ENCODE results near the gene STK32C. TPM values are rescaled to one million over a fixed set of nuclear protein-coding genes. Genes with fewer than 3 reads are reported as not detected.

STK32C gene
- total and polyA plus RNA-seq, 2 donors (not counting 1 experiment from before 2014, with no cell fraction given) = 9.9 to 16.8 TPM

GRCh38 chr10:132273304-132273944 lies 34.3 kb downstream of the STK32C start:
- DNase-seq (no peak), ATAC-seq (ENCODE audit: low read depth) (no peak)
- ChIA-PET CTCF (no interaction called here), POLR2A (no interaction called here)
- H3K4me1 ChIP-seq (ENCODE audit: control insufficient read depth in 2 of 2, insufficient read depth in 2 of 2, low read length in 2 of 2) = no peaks in the 10 kb centered on the region
- WGBS (ENCODE audit: insufficient coverage) = 83% methylated on average over 8 of the region's 8 CpGs
- H3K27me3 ChIP-seq (replicated peaks in 1 of 4; ENCODE audit: control extremely low read depth in 1 of 4, control insufficient read depth in 3 of 4, insufficient read depth in 4 of 4, low read length in 3 of 4) = no peaks in the 10 kb centered on the region
- Mint-ChIP-seq H3K4me1 (no peaks in the 10 kb centered on the region), H3K27ac (no peak overlapping the region), H3K4me3 (no peak overlapping the region), H3K9me3 (ENCODE audit: insufficient read depth) (no peaks in the 10 kb centered on the region), H3K27me3 (no peaks in the 10 kb centered on the region)
- H3K79me2 ChIP-seq (ENCODE audit: control insufficient read depth, insufficient read depth, low read length) = no peaks in the 10 kb centered on the region
- no peaks in the 10 kb centered on the region for H4K20me1 ChIP-seq (ENCODE audit: control insufficient read depth, insufficient read depth, low read length, poor library complexity, severe bottlenecking)
- no peaks in the 10 kb centered on the region for H3K9me3 ChIP-seq (ENCODE audit: control extremely low read depth in 1 of 3, control insufficient read depth in 2 of 3, insufficient read depth in 1 of 3, low read length in 2 of 3)
- intact Hi-C loops (cut with micrococcal nuclease) = no loop called here
- H3K27ac ChIP-seq (ENCODE audit: low read length in 2 of 2) = no peak overlapping the region
- TF ChIP-seq CTCF (IDR thresholded peaks at IDR 0.05) (no peak), EZH2 (IDR thresholded peaks at IDR 0.05; ENCODE audit: borderline replicate concordance, insufficient read depth, low read depth, low read length, poor library complexity, severe bottlenecking) (no peak)
- H3K36me3 ChIP-seq (replicated peaks in 1 of 2; ENCODE audit: control extremely low read depth in 1 of 2, control insufficient read depth in 1 of 2, extremely low read depth in 1 of 2, insufficient read depth in 2 of 2, low read length in 1 of 2) = no peaks in the 10 kb centered on the region
- H3K9ac ChIP-seq (ENCODE audit: low read length) = no peak overlapping the region
- H3K4me2 ChIP-seq (replicated peaks; ENCODE audit: low read depth, low read length, poor library complexity, severe bottlenecking) = no peak overlapping the region
- H3K4me3 ChIP-seq (ENCODE audit: control extremely low read depth in 1 of 5, extremely low read depth in 1 of 5, insufficient read depth in 1 of 5, low read depth in 2 of 5, low read length in 4 of 5) = no peak overlapping the region
- no peak overlapping the region for H2AFZ ChIP-seq (ENCODE audit: insufficient read depth, low read depth, low read length, poor library complexity, severe bottlenecking)

GRCh38 chr10:132272231-132272971 lies 35.3 kb downstream of the STK32C start:
- H3K9ac ChIP-seq (ENCODE audit: low read length) = no peak overlapping the region
- intact Hi-C loops (cut with micrococcal nuclease) = no loop called here
- H3K9me3 Mint-ChIP-seq (ENCODE audit: insufficient read depth) = no peaks in the 10 kb centered on the region
- no peak overlapping the region for H3K27ac Mint-ChIP-seq
- H3K79me2 ChIP-seq (ENCODE audit: control insufficient read depth, insufficient read depth, low read length) = no peaks in the 10 kb centered on the region
- no peaks in the 10 kb centered on the region for H3K36me3 ChIP-seq (replicated peaks in 1 of 2; ENCODE audit: control extremely low read depth in 1 of 2, control insufficient read depth in 1 of 2, extremely low read depth in 1 of 2, insufficient read depth in 2 of 2, low read length in 1 of 2)
- H4K20me1 ChIP-seq (ENCODE audit: control insufficient read depth, insufficient read depth, low read length, poor library complexity, severe bottlenecking) = no peaks in the 10 kb centered on the region
- H3K4me1 ChIP-seq (ENCODE audit: control insufficient read depth in 2 of 2, insufficient read depth in 2 of 2, low read length in 2 of 2) = no peaks in the 10 kb centered on the region
- no peak overlapping the region for H3K27ac ChIP-seq (ENCODE audit: low read length in 2 of 2)
- no peaks in the 10 kb centered on the region for H3K27me3 ChIP-seq (replicated peaks in 1 of 4; ENCODE audit: control extremely low read depth in 1 of 4, control insufficient read depth in 3 of 4, insufficient read depth in 4 of 4, low read length in 3 of 4)
- H3K27me3 Mint-ChIP-seq = no peaks in the 10 kb centered on the region
- ChIA-PET POLR2A (no interaction called here), CTCF (no interaction called here)
- 95% methylated on average over 35 of the region's 35 CpGs for WGBS (ENCODE audit: insufficient coverage)
- no peaks in the 10 kb centered on the region for H3K4me1 Mint-ChIP-seq
- H2AFZ ChIP-seq (ENCODE audit: insufficient read depth, low read depth, low read length, poor library complexity, severe bottlenecking) = no peak overlapping the region
- no peak overlapping the region for H3K4me2 ChIP-seq (replicated peaks; ENCODE audit: low read depth, low read length, poor library complexity, severe bottlenecking)
- peaks cover 0 to 3% (median 0%) of the 10 kb centered on the region in 3 donors for H3K9me3 ChIP-seq (ENCODE audit: control extremely low read depth in 1 of 3, control insufficient read depth in 2 of 3, insufficient read depth in 1 of 3, low read length in 2 of 3)
- H3K4me3 ChIP-seq (ENCODE audit: control extremely low read depth in 1 of 5, extremely low read depth in 1 of 5, insufficient read depth in 1 of 5, low read depth in 2 of 5, low read length in 4 of 5) = no peak overlapping the region
- TF ChIP-seq EZH2 (IDR thresholded peaks at IDR 0.05; ENCODE audit: borderline replicate concordance, insufficient read depth, low read depth, low read length, poor library complexity, severe bottlenecking) (no peak), CTCF (IDR thresholded peaks at IDR 0.05) (no peak)
- DNase-seq (no peak), ATAC-seq (ENCODE audit: low read depth) (no peak)
- no peak overlapping the region for H3K4me3 Mint-ChIP-seq

All from B cell (primary cell).